GM04504 (cell line): Measurements from ENCODE around the gene TXNRD2.
"Not testable (repeated sequence)": the region's sequence is repeated elsewhere in the genome, so short reads cannot be mapped to it uniquely, and the experiment has no call there.

ENCODE experiments used
- DNase-seq: peaks from one replicate; pipeline ENCODE4 v3.0.0-alpha.2; 2012; ENCODE audit warnings: low read depth

The TXNRD2 gene

GRCh38 chr22:19923914-19924513, 17.6 kb downstream of the TXNRD2 start:
- no peak for DNase-seq

- DNase-seq: no peak
Measured at GRCh38 chr22:19921544-19922081, 20.0 kb downstream of the TXNRD2 start.

- DNase-seq: no peak
Measured at GRCh38 chr22:19919701-19920363, 21.8 kb downstream of the TXNRD2 start.

GRCh38 chr22:19918332-19919106, 23.1 kb downstream of the TXNRD2 start:
- DNase-seq: no peak

- no peak for DNase-seq
Measured at GRCh38 chr22:19917389-19918138, 24.1 kb downstream of the TXNRD2 start.

GRCh38 chr22:19916941-19917340, 24.7 kb downstream of the TXNRD2 start:
- no peak for DNase-seq

- no peak for DNase-seq
Measured at GRCh38 chr22:19916006-19916405, 25.6 kb downstream of the TXNRD2 start.

- DNase-seq: no peak
Measured at GRCh38 chr22:19915287-19915954, 26.2 kb downstream of the TXNRD2 start.

GRCh38 chr22:19914201-19914943, 27.2 kb downstream of the TXNRD2 start:
- DNase-seq: no peak

GRCh38 chr22:19913337-19913936, 28.2 kb downstream of the TXNRD2 start:
- DNase-seq: no peak

GRCh38 chr22:19912271-19912999, 29.2 kb downstream of the TXNRD2 start:
- no peak for DNase-seq

GRCh38 chr22:19911540-19912270, 29.9 kb downstream of the TXNRD2 start:
- DNase-seq: no peak

- no peak for DNase-seq
Measured at GRCh38 chr22:19910180-19910744, 31.4 kb downstream of the TXNRD2 start.

- DNase-seq: peak; percentile 40
Measured at GRCh38 chr22:19909350-19910179, 32.1 kb downstream of the TXNRD2 start.

GRCh38 chr22:19907902-19908301, 33.7 kb downstream of the TXNRD2 start:
- not testable (repeated sequence) for DNase-seq

- DNase-seq: not testable (repeated sequence)
Measured at GRCh38 chr22:19906864-19907263, 34.8 kb downstream of the TXNRD2 start.

- no peak for DNase-seq
Measured at GRCh38 chr22:19905347-19906276, 36.0 kb downstream of the TXNRD2 start.
